ENCODE results near the gene SPI1. TPM values are rescaled to one million over a fixed set of nuclear protein-coding genes. Genes with fewer than 3 reads are reported as not detected.

The SPI1 gene
- total and polyA plus RNA-seq, 12 donors = 3.4 to 38.9 (median 7.5) TPM

DNA sequence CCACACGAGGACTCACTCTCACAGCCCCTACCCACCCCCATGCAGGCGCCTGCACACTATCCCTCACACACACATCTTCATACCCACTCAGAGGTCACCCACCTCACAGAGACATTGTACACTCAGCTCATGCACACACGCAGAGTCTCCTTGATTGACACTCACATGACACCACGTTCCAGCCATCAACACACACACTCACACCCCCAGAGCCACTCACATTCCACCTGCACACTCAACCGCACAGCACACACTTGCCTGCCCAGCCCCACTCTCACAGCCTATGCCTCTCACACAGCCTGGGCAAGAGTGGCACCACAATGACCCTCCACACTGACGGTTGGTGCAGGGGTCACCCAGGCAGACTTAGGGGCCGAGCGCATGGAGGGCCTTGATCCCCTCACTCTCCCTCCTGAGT lies 2.2 kb downstream of the SPI1 start:
- WGBS, 2 donors = 82% methylated on average over 8 of the region's 8 CpGs
- TF ChIP-seq, protein P1, sequence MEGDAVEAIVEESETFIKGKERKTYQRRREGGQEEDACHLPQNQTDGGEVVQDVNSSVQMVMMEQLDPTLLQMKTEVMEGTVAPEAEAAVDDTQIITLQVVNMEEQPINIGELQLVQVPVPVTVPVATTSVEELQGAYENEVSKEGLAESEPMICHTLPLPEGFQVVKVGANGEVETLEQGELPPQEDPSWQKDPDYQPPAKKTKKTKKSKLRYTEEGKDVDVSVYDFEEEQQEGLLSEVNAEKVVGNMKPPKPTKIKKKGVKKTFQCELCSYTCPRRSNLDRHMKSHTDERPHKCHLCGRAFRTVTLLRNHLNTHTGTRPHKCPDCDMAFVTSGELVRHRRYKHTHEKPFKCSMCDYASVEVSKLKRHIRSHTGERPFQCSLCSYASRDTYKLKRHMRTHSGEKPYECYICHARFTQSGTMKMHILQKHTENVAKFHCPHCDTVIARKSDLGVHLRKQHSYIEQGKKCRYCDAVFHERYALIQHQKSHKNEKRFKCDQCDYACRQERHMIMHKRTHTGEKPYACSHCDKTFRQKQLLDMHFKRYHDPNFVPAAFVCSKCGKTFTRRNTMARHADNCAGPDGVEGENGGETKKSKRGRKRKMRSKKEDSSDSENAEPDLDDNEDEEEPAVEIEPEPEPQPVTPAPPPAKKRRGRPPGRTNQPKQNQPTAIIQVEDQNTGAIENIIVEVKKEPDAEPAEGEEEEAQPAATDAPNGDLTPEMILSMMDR (IDR thresholded peaks at IDR 0.05) = no peak
- Histone ChIP-seq H3K4me1 (peaks cover 0 to 27% (median 0%) of the 10 kb centered on the region in 9 donors), H3K4me3 (peak overlapping the region in 6 of 10 donors; percentile 7 to 66 (median 44)), H3K36me3 (peaks cover 0 to 42% (median 0%) of the 10 kb centered on the region in 9 donors), H3K27me3 (no peaks in the 10 kb centered on the region), H3K9me3 (no peaks in the 10 kb centered on the region), H3K27ac (peak overlapping the region in 2 of 10 donors; percentile 84 to 98)
- intact Hi-C loops (cut with DNase I) = loop anchor here in 5 of 10 donors (5.0 to 10.0 kb wide), 4 partner anchors 71 to 479 kb away; partner anchors contain the start of gene RAPSN (in 1 of the 5)
- ATAC-seq (no peak), DNase-seq (no peak)

DNA sequence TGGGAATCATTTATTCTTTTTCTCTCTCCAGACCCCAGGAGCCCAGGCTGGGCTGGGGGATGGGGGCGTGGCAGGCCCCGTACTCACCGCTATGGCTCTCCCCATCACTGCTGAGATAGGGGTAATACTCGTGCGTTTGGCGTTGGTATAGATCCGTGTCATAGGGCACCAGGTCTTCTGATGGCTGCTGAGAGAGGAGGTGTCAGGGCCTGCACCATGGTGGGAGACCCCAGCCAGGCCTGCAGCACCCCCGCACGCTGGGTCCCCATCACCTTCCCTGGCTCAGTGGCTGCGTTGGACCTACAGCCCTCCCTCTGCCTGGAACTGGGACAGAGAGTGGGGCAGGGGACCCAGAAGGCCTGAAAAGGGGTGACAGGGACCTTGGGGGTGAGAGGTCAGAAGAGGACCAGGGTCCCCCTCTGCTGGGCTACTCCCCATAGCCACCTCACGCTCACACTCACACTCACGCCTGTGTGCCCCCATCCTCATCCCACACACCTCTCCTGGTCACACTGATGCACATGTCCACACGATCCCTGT lies 2.7 kb downstream of the SPI1 start:
- DNase-seq (no peak), ATAC-seq (no peak)
- WGBS, 2 donors = 89 to 97% methylated on average over 13 of the region's 13 CpGs
- Histone ChIP-seq H3K27ac (peak overlapping the region in 2 of 10 donors; percentile 84 to 98), H3K4me1 (peaks cover 0 to 31% (median 0%) of the 10 kb centered on the region in 9 donors), H3K4me3 (peak overlapping the region in 5 of 10 donors; percentile 7 to 66 (median 43)), H3K27me3 (no peaks in the 10 kb centered on the region), H3K36me3 (peaks cover 0 to 44% (median 0%) of the 10 kb centered on the region in 9 donors), H3K9me3 (no peaks in the 10 kb centered on the region)
- TF ChIP-seq, protein P1 (IDR thresholded peaks at IDR 0.05) = no peak
- intact Hi-C loops (cut with DNase I) = loop anchor here in 8 of 10 donors (2.0 to 10.0 kb wide), 7 partner anchors 33 to 479 kb away; partner anchors contain the start of genes RAPSN (in 1 of the 8) and SLC39A13 (in 1 of the 8)

DNA sequence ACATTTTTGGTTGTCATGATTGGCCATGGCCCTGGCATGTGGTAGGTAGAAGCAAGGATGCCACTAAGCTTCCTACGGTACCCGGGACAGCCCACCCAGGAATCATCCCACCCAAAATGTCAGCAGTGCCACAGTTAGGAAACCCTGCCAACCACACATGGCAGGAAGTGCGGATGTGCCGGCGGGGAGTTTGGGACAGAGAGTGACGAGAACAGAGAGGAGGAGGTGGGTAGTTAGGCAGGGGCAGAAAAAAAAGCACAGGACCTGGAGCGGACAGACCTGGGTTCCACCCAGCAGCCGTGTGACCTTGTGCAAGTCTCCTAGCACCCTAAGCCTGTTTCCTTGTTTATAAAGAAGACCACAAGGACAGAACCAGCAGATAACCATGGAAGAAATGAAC lies 3.3 kb downstream of the SPI1 start:
- no peaks in the 10 kb centered on the region for H3K27me3 ChIP-seq
- TF ChIP-seq, protein P1 (IDR thresholded peaks at IDR 0.05) = no peak
- no peak for DNase-seq
- no peaks in the 10 kb centered on the region for H3K9me3 ChIP-seq
- peaks cover 0 to 34% (median 0%) of the 10 kb centered on the region in 9 donors for H3K4me1 ChIP-seq
- no peak for ATAC-seq
- intact Hi-C loops (cut with DNase I) = loop anchor here in 8 of 10 donors (2.0 to 10.0 kb wide), 7 partner anchors 34 to 480 kb away; partner anchors contain the start of genes RAPSN (in 1 of the 8) and SLC39A13 (in 1 of the 8)
- H3K27ac ChIP-seq = peak overlapping the region in 1 of 10 donors; percentile 98
- peak overlapping the region in 2 of 10 donors; percentile 11 to 66 for H3K4me3 ChIP-seq
- peaks cover 0 to 50% (median 0%) of the 10 kb centered on the region in 9 donors for H3K36me3 ChIP-seq
- 79 to 85% methylated on average over 8 of the region's 8 CpGs for WGBS, 2 donors

DNA sequence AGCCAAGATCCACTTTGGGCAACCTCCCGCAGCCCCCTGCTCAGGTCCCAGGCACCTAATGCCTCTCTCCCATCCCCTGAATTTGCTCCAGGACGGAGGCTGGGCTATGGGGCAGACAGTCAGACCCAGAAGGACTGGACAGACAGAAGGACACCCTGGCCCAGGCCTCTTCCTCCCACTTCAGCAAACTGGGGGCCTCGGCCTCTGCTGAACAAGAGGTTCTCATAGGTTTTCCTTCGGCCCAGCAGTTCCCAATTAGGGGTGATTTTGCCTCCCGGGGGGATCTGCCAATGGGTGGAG lies 3.7 kb downstream of the SPI1 start:
- Histone ChIP-seq H3K27me3 (no peaks in the 10 kb centered on the region), H3K9me3 (no peaks in the 10 kb centered on the region), H3K27ac (peak overlapping the region in 1 of 10 donors; percentile 98), H3K4me3 (peak overlapping the region in 1 of 10 donors; percentile 66), H3K4me1 (peaks cover 0 to 38% (median 0%) of the 10 kb centered on the region in 9 donors), H3K36me3 (peaks cover 0 to 53% (median 0%) of the 10 kb centered on the region in 9 donors)
- no peak for DNase-seq
- intact Hi-C loops (cut with DNase I) = loop anchor here (1.0 to 10.0 kb wide), 13 partner anchors 33 to 480 kb away; partner anchors contain the start of genes SLC39A13 (in 6 of the 10) and RAPSN (in 1 of the 10)
- ATAC-seq = no peak
- 85 to 87% methylated on average over 5 of the region's 5 CpGs for WGBS, 2 donors
- TF ChIP-seq, protein P1 (IDR thresholded peaks at IDR 0.05) = no peak
